B cell (primary cell): ENCODE results near the gene TMEM229A. TPM values are rescaled to one million over a fixed set of nuclear protein-coding genes. Genes with fewer than 3 reads are reported as not detected.

Source experiments
- ATAC-seq: fragments of 200-7000 bp; cut with Tn5 transposase; one replicate; pipeline ENCODE4 v1.10.0; 2021; ENCODE audit warnings: low read depth, mild to moderate bottlenecking, moderate number of reproducible peaks, moderate library complexity
- CTCF ChIA-PET: fragments of 350-600 bp; sonication (Branson Sonifier 250); formaldehyde crosslinking; loops from one replicate; lab custom pipeline; 2021; ENCODE audit warnings: antibody characterized with exemption, inconsistent platforms; lab: Charles Lee
- POLR2A ChIA-PET: fragments of 350-600 bp; sonication (Branson Sonifier 250); formaldehyde crosslinking; loops from one replicate; lab custom pipeline; 2021; ENCODE audit warnings: antibody characterized with exemption; lab: Charles Lee
- DNase-seq: peaks from one replicate; pipeline ENCODE4 v3.0.0; 2013
- H2AFZ ChIP-seq: 2 replicates; pipeline ENCODE4 v1.6.1; 2012; ENCODE audit warnings: mild to moderate bottlenecking, low read depth, low read length; ENCODE audit not compliant: insufficient read depth, poor library complexity, severe bottlenecking
- H3K27ac ChIP-seq, 2 donors: 1 replicate in 1 of 2; 2 replicates in 1 of 2; pipeline ENCODE4 v1.5.1; 2012 to 2013; ENCODE audit warnings: low read length in 2 of 2, mild to moderate bottlenecking in 2 of 2, moderate library complexity in 1 of 2
- H3K27me3 ChIP-seq, 4 experiments: fragments of 200-600 bp in 1 of 4; sonication (generic) in 1 of 4; replicated peaks in 1 of 4; 1 replicate in 2 of 4; 2 replicates in 2 of 4; pipeline versions ENCODE4 v1.6.1 to v1.7.0; 2013 to 2016; ENCODE audit warnings: low read length in 3 of 4, mild to moderate bottlenecking in 2 of 4, mixed read lengths in 1 of 4, moderate library complexity in 1 of 4; ENCODE audit not compliant: insufficient read depth in 4 of 4, control insufficient read depth in 3 of 4; ENCODE audit errors: control extremely low read depth in 1 of 4
- H3K36me3 ChIP-seq, 2 experiments: replicated peaks in 1 of 2; 1 replicate in 1 of 2; 2 replicates in 1 of 2; pipeline versions ENCODE4 v1.6.1 to v1.7.1; 2013; ENCODE audit warnings: low read length in 1 of 2; ENCODE audit not compliant: insufficient read depth in 2 of 2, control insufficient read depth in 1 of 2; ENCODE audit errors: control extremely low read depth in 1 of 2, extremely low read depth in 1 of 2
- H3K4me1 ChIP-seq, 2 donors: fragments of 200-600 bp in 1 of 2; sonication (generic) in 1 of 2; 1 replicate in 1 of 2; 2 replicates in 1 of 2; pipeline versions ENCODE4 v1.5.1 to v1.6.1; 2013 to 2017; ENCODE audit warnings: low read length in 2 of 2; ENCODE audit not compliant: control insufficient read depth in 2 of 2, insufficient read depth in 2 of 2
- H3K4me2 ChIP-seq: replicated peaks from 2 replicates; pipeline ENCODE3; 2012; ENCODE audit warnings: mild to moderate bottlenecking, low read depth, low read length; ENCODE audit not compliant: poor library complexity, severe bottlenecking
- H3K4me3 ChIP-seq, 5 experiments: fragments of 200-600 bp in 1 of 5; sonication (generic) in 1 of 5; 1 replicate in 3 of 5; 2 replicates in 2 of 5; pipeline versions ENCODE4 v1.5.1 to v1.7.0; 2011 to 2016; ENCODE audit warnings: low read length in 4 of 5, mild to moderate bottlenecking in 4 of 5, low read depth in 2 of 5, control low read depth in 1 of 5, moderate library complexity in 1 of 5; ENCODE audit not compliant: insufficient read depth in 1 of 5; ENCODE audit errors: control extremely low read depth in 1 of 5, extremely low read depth in 1 of 5
- H3K79me2 ChIP-seq: fragments of 200-600 bp; sonication (generic); one replicate; pipeline ENCODE4 v1.6.0; 2016; ENCODE audit warnings: low read length; ENCODE audit not compliant: control insufficient read depth, insufficient read depth
- H3K9ac ChIP-seq: fragments of 200-600 bp; sonication (generic); 2 replicates; pipeline ENCODE4 v1.6.1; 2017; ENCODE audit warnings: mild to moderate bottlenecking, low read length, moderate library complexity
- H3K9me3 ChIP-seq, 3 donors: one replicate each; pipeline versions ENCODE4 v1.6.1 to v1.7.1; 2013; ENCODE audit warnings: low read length in 2 of 3; ENCODE audit not compliant: control insufficient read depth in 2 of 3, insufficient read depth in 1 of 3; ENCODE audit errors: control extremely low read depth in 1 of 3
- H4K20me1 ChIP-seq: 2 replicates; pipeline ENCODE4 v1.6.0; 2012; ENCODE audit warnings: mild to moderate bottlenecking, low read length; ENCODE audit not compliant: insufficient read depth, control insufficient read depth, poor library complexity, severe bottlenecking
- H3K27ac Mint-ChIP-seq: one replicate; pipeline ENCODE4 v1.8.0; 2021; ENCODE audit warnings: mixed read lengths
- H3K27me3 Mint-ChIP-seq: one replicate; pipeline ENCODE4 v1.8.0; 2021; ENCODE audit warnings: mixed read lengths
- H3K4me1 Mint-ChIP-seq: one replicate; pipeline ENCODE4 v1.8.0; 2021; ENCODE audit warnings: mixed read lengths
- H3K4me3 Mint-ChIP-seq: one replicate; pipeline ENCODE4 v1.8.0; 2021; ENCODE audit warnings: mixed read lengths
- H3K9me3 Mint-ChIP-seq: one replicate; pipeline ENCODE4 v1.8.0; 2022; ENCODE audit warnings: mixed read lengths; ENCODE audit not compliant: insufficient read depth
- CTCF ChIP-seq: fragments of 200-600 bp; IDR thresholded peaks from one replicate; pipeline ENCODE4 v1.8.0; 2022; ENCODE audit warnings: antibody characterized with exemption, mild to moderate bottlenecking
- EZH2 ChIP-seq: IDR thresholded peaks from 2 replicates; pipeline ENCODE4 v1.6.1; 2012; ENCODE audit warnings: borderline replicate concordance, low read depth, mild to moderate bottlenecking, moderate library complexity, low read length; ENCODE audit not compliant: insufficient read depth, poor library complexity, severe bottlenecking
- WGBS: methylation state at CpG from one replicate; pipeline ENCODE4 v1.1.5; 2013; ENCODE audit warnings: missing lambda C conversion rate; ENCODE audit not compliant: insufficient coverage; 5-methylcytosine and 5-hydroxymethylcytosine counted together
- intact Hi-C: fragments of 100-400 bp; cut with micrococcal nuclease; formaldehyde crosslinking; loops from one replicate; pipeline ENCODE4 v1.10.0; 2022
- polyA plus RNA-seq: library from polyadenylated mRNA; depleted of rRNA; stranded (reverse); fragments of >200 nt; gene quantifications from 2 replicates; pipeline ENCODE4 v1.2.3, GENCODE V29; 2012
- total RNA-seq, 2 donors: library from RNA; stranded (reverse); fragments of 120-200 nt in 1 of 2; gene quantifications; 1 replicate in 1 of 2; 2 replicates in 1 of 2; pipeline versions ENCODE4 v1.2.3 to v1.2.4, GENCODE V29; 2013 to 2022

The TMEM229A gene
- total and polyA plus RNA-seq, 2 donors (not counting 1 experiment from before 2014, with no cell fraction given), result not detected

DNA sequence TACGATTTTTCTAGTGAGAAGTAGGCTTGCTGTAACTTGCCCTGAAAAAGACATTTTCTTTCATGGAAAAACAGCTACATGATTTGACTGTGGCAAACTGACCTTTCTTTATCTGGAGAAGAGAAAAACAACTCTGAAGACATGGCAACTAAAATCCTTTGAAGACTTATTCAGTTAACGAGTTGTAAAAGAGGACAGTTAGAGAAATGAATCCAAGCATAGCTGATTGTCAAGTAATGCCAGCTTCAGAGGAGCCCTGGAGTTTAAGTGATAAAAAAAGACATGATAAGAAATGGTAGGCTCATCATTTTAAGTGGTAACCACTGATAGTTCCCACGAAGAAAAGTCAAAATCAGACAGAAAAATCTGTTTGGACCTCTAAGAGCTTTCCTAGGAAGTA is 19.6 kb downstream of the TMEM229A start:
- Histone ChIP-seq H3K9me3 (no peaks in the 10 kb centered on the region), H3K9ac (no peak overlapping the region), H3K4me2 (no peak overlapping the region), H2AFZ (no peak overlapping the region), H3K27ac (no peak overlapping the region), H3K79me2 (no peaks in the 10 kb centered on the region), H3K4me1 (no peaks in the 10 kb centered on the region), H3K27me3 (no peaks in the 10 kb centered on the region), H3K36me3 (no peaks in the 10 kb centered on the region), H4K20me1 (no peaks in the 10 kb centered on the region), H3K4me3 (no peak overlapping the region)
- ATAC-seq, result no peak
- ChIA-PET CTCF (no interaction called here), POLR2A (no interaction called here)
- no peak overlapping the region for H3K4me3 Mint-ChIP-seq
- intact Hi-C loops, result no loop called here
- H3K4me1 Mint-ChIP-seq, result no peaks in the 10 kb centered on the region
- H3K27ac Mint-ChIP-seq, result no peak overlapping the region
- 50% methylated on average over 1 of the region's 3 CpGs for WGBS
- TF ChIP-seq CTCF (no peak), EZH2 (no peak)
- H3K27me3 Mint-ChIP-seq, result no peaks in the 10 kb centered on the region
- no peak for DNase-seq
- H3K9me3 Mint-ChIP-seq, result no peaks in the 10 kb centered on the region

DNA sequence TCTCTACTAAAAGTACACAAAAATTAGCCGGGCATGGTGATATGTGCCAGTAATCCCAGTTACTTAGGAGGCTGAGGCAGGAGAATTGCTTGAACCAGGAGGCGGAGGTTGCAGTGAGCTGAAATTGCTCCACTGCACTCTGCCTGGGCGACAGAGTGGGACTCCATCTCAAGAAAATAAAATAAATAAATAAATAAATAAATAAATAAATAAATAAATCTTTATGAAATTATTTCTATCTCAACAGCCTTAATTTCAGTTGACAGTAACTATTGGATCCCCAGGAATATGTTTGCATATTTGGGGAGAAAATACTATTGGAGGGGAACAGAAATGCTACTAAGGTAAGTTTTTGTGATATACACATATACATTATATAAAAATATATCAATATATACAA is 20.0 kb downstream of the TMEM229A start:
- DNase-seq (no peak), ATAC-seq (no peak)
- Mint-ChIP-seq H3K27ac (no peak overlapping the region), H3K27me3 (no peaks in the 10 kb centered on the region), H3K9me3 (no peaks in the 10 kb centered on the region), H3K4me3 (no peak overlapping the region), H3K4me1 (no peaks in the 10 kb centered on the region)
- no peak overlapping the region for H3K9ac ChIP-seq
- H3K27me3 ChIP-seq, result no peaks in the 10 kb centered on the region
- intact Hi-C loops, result no loop called here
- no peaks in the 10 kb centered on the region for H3K9me3 ChIP-seq
- H3K4me3 ChIP-seq, result no peak overlapping the region
- POLR2A ChIA-PET, result no interaction called here
- no peaks in the 10 kb centered on the region for H3K79me2 ChIP-seq
- H3K4me2 ChIP-seq, result no peak overlapping the region
- no peak overlapping the region for H2AFZ ChIP-seq
- no peaks in the 10 kb centered on the region for H3K36me3 ChIP-seq
- CTCF ChIA-PET, result no interaction called here
- no peaks in the 10 kb centered on the region for H3K4me1 ChIP-seq
- TF ChIP-seq EZH2 (no peak), CTCF (no peak)
- WGBS, result 100% methylated on average over 1 of the region's 3 CpGs
- no peaks in the 10 kb centered on the region for H4K20me1 ChIP-seq
- H3K27ac ChIP-seq, result no peak overlapping the region
